Mucosa of rectum (tissue), 2 donors: ENCODE measurements around the gene CDYL.

ENCODE experiments used
- H3K27ac ChIP-seq, 2 donors: one replicate each; pipeline ENCODE4 v1.7.0; 2013; ENCODE audit warnings: inconsistent platforms in 2 of 2, low read depth in 2 of 2, low read length in 2 of 2
- H3K27me3 ChIP-seq, 2 donors: one replicate each; pipeline ENCODE4 v1.7.0; 2013; ENCODE audit warnings: low read length in 2 of 2; ENCODE audit not compliant: control insufficient read depth in 2 of 2, insufficient read depth in 2 of 2
- H3K36me3 ChIP-seq, 2 donors: one replicate each; pipeline ENCODE4 v1.7.0; 2013; ENCODE audit warnings: low read length in 2 of 2; ENCODE audit not compliant: control insufficient read depth in 2 of 2, insufficient read depth in 2 of 2
- H3K4me1 ChIP-seq, 2 donors: one replicate each; pipeline ENCODE4 v1.7.0; 2013; ENCODE audit warnings: low read length in 2 of 2, mild to moderate bottlenecking in 1 of 2; ENCODE audit not compliant: control insufficient read depth in 2 of 2, insufficient read depth in 2 of 2
- H3K4me3 ChIP-seq, 2 donors: one replicate each; pipeline ENCODE4 v1.7.0; 2013; ENCODE audit warnings: low read length in 2 of 2
- H3K9ac ChIP-seq, 2 donors: one replicate each; pipeline ENCODE4 v1.7.0; 2013; ENCODE audit warnings: low read length in 2 of 2, low read depth in 1 of 2, mild to moderate bottlenecking in 1 of 2
- H3K9me3 ChIP-seq, 2 donors: one replicate each; pipeline ENCODE4 v1.7.0; 2013; ENCODE audit warnings: low read length in 2 of 2; ENCODE audit not compliant: control insufficient read depth in 2 of 2
- donor health status: healthy.
- donor health status: Normal muscosa, but diverticular disease.

The CDYL gene

DNA sequence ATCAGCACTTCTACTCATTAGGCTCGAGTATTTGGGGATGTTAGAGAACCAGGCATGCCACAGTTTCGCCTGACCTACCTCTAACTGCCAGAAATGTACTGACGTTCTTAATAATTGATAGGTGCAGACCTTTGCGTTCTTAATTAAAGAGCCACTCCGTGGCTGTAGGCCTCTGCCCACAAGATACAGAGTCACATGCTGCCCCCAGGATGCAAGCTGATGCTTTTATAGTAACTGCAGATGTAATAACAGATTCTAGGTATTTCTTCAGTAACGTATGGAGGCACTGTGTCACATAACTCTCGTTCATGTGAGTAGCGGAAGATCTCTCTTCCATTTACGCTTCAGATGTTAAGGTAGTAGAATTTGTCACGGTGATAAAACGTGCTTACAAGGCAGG is 114.4 kb downstream of the CDYL start:
- no peak overlapping the region for H3K27ac ChIP-seq
- no peak overlapping the region for H3K4me3 ChIP-seq
- no peak overlapping the region for H3K9ac ChIP-seq
- H3K9me3 ChIP-seq: no peaks in the 10 kb centered on the region
- H3K27me3 ChIP-seq: no peaks in the 10 kb centered on the region
- no peaks in the 10 kb centered on the region for H3K4me1 ChIP-seq
- H3K36me3 ChIP-seq: peaks cover 16% of the 10 kb centered on the region in 2 donors

DNA sequence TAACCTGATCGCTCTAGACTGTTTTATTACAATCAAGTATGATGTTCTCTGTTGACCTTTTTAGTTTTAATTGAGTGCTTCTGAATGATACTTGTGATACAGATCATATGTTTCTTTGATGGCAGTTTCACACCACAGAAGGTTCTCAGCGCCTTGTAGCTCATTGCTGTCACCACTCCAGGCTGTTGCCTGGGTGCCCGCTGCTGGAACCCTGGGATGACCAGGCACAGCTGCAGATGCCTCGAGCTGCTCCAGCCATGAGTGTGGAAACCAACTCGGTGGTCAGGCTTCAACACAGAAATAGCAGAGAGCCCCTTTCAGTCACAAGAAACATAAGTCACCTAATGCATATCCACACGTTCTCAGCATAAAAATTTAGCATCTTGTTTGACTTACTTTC is 114.9 kb downstream of the CDYL start:
- Histone ChIP-seq H3K9me3 (no peaks in the 10 kb centered on the region), H3K36me3 (peaks cover 18 to 19% of the 10 kb centered on the region in 2 donors), H3K4me1 (no peaks in the 10 kb centered on the region), H3K9ac (no peak overlapping the region), H3K27me3 (no peaks in the 10 kb centered on the region), H3K4me3 (no peak overlapping the region), H3K27ac (no peak overlapping the region)

DNA sequence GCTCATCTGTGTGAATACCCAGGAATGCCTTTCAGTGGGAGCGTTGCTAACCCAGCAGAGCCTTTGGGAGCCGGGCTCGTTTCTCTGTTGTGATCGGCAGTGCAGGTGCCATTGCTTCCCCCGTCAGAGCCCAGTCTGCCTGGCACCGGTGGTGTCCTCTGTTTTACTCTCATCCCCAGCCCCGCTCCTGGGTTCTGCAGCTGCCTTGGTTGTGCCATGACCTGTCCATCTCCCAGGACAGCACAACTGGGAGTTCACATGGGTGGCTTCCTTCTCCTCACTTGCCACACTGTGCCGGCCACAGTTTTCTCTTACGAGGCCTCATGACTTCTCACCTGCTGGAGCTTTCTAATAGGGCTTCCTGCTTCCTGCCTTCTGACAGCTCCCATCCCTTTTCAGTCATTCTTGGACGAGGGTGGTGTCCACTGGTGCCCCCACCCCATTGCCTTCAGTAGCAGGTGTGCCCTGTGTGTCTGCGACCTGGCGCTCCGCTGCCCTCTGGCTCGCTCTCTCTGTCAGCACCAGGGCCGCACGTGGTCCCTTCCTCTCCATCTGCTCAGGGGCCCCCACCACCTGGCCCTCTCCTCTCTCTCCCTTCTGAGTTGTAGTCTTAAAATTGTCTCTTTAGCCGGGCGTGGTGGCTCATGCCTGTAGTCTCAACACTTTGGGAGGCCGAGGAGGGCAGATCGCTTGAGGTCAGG is 116.7 kb downstream of the CDYL start:
- no peaks in the 10 kb centered on the region for H3K4me1 ChIP-seq
- H3K4me3 ChIP-seq: no peak overlapping the region
- no peaks in the 10 kb centered on the region for H3K9me3 ChIP-seq
- H3K27me3 ChIP-seq: no peaks in the 10 kb centered on the region
- peaks cover 19 to 26% of the 10 kb centered on the region in 2 donors for H3K36me3 ChIP-seq
- H3K9ac ChIP-seq: no peak overlapping the region
- no peak overlapping the region for H3K27ac ChIP-seq

DNA sequence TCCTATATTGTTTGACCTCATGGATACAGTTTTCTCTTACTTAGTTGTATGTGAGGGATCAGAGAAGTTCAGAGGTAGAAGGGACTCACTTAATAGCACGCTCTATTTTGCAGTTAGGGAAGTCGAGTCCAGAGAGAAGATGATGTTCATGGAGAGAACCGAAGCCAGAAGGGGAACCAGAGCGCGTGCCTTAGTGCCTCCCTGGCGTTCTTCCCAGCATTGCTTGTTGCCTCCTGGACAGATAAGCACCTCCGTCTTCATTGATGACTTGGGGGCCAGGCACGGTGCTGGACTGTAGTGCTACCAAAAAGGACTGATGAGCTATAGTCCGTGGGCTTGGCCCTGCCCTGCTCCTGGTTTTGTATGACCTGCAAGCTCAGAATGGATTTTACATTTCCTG is 117.8 kb downstream of the CDYL start:
- Histone ChIP-seq H3K4me1 (no peaks in the 10 kb centered on the region), H3K4me3 (no peak overlapping the region), H3K36me3 (peaks cover 22 to 26% of the 10 kb centered on the region in 2 donors), H3K27ac (no peak overlapping the region), H3K9me3 (no peaks in the 10 kb centered on the region), H3K9ac (no peak overlapping the region), H3K27me3 (no peaks in the 10 kb centered on the region)

DNA sequence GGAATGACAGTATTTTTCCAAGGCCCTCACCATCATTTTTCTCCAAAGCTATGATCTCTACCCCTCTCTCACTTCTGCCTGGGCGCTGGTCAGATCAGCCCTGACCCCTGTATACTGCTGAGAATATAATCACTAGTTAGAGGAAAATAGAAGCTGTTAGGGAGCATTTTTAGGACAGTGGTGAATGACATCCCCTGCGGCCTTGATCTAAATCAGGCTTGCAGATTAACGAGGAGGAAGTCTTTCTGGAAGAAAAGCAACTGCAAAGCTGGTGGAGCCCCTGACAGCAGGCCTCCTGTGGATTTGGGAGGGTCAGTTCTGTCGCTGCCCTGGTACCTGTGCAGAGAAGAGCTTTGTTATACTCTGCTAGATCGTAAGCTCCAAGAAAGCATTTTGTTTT is 119.8 kb downstream of the CDYL start:
- H3K27ac ChIP-seq: no peak overlapping the region
- H3K9ac ChIP-seq: no peak overlapping the region
- H3K4me1 ChIP-seq: no peaks in the 10 kb centered on the region
- no peaks in the 10 kb centered on the region for H3K27me3 ChIP-seq
- H3K9me3 ChIP-seq: no peaks in the 10 kb centered on the region
- H3K4me3 ChIP-seq: no peak overlapping the region
- H3K36me3 ChIP-seq: peaks cover 22 to 26% of the 10 kb centered on the region in 2 donors

DNA sequence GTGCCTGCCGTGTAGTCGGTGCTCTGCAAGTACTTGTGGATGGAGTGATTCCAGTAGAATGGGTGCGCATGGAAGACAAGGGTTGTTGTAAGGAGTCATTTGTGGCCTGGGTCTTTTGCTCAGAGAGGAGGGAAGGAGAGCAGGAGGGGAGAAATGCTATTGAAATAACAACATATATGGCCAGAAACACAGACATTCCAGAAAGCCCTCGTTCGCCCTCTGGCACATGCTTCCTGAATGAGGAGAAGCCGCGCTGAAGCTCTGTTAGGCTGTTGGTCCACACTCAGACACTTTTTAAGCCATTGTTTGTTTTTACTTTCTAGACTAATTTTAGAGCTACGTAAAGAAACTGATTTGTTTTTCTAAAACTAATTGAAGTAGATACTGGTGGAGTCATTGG is 120.2 kb downstream of the CDYL start:
- peaks cover 22 to 29% of the 10 kb centered on the region in 2 donors for H3K36me3 ChIP-seq
- H3K4me1 ChIP-seq: no peaks in the 10 kb centered on the region
- no peaks in the 10 kb centered on the region for H3K9me3 ChIP-seq
- no peak overlapping the region for H3K27ac ChIP-seq
- no peaks in the 10 kb centered on the region for H3K27me3 ChIP-seq
- no peak overlapping the region for H3K4me3 ChIP-seq
- H3K9ac ChIP-seq: no peak overlapping the region

DNA sequence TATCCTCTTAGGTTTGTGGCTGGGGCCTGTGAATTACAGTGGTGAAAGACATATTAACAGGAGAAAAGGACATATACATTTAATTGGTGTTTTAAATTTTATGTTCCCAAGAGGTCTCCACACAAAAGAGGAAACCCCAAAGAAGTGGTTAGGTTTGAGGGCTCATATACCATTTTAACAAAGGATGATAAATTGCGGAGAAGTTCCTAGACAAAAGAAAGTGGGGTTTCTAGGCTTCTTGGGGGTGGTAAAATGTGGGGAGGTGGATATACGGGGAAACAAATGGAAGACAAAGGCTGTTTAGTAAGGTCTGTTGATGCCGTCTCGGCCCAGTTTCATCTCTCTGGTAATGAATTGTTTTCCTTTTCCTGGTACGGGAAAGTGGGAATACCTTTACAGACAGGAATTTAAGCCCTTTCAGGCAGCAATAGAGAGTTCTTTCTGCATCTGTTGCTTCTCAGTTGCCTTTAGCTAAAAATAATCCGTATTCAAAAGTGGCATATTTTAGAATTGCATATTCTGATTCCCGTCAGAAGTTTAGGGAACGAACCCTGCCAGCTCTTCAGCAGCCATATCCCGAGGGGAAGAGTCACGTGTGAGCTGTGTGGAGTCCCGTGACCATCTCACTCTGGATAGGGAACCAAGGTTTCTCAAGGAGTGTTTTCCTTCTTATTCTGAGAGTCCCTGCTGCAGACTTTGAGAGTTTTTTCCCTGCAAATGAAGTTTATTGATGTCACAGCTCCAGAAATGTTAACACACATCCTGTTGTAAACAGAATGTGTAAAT is 123.2 kb downstream of the CDYL start:
- H3K4me1 ChIP-seq: no peaks in the 10 kb centered on the region
- H3K9me3 ChIP-seq: no peaks in the 10 kb centered on the region
- no peak overlapping the region for H3K4me3 ChIP-seq
- H3K27me3 ChIP-seq: no peaks in the 10 kb centered on the region
- no peak overlapping the region for H3K9ac ChIP-seq
- no peak overlapping the region for H3K27ac ChIP-seq
- peaks cover 11 to 15% of the 10 kb centered on the region in 2 donors for H3K36me3 ChIP-seq

DNA sequence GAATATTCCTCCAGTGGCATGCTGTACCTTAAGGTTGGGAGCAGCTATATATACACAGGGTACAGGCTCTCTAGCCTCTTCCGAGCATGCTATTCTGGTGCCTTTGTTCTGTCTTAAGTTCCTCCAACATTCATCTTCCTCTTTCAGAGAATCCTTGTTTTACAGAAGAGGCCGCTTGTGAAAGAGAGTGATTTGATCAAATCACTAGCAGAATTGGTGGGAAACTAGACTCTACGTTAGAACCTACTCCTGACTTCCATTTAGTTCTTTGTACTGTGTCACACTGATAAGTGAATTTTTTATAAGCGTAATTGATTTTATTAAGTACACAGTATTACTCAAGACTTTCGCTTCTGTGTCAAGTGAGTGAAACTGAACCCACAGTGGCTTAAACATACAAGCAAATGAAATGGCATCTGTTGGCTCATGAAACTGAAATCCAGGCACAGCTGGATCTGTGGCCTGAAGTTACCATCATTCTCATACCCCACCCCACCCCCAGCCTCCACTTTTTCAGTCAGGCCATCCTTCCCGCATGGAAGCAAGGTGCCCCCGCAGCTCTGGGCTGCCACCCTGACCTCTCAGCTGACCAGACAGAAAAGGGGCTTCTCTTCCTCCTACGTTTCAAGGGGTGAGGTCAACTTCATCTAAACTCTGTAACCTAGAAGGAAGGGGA is 125.3 kb downstream of the CDYL start:
- H3K27ac ChIP-seq: no peak overlapping the region
- H3K9me3 ChIP-seq: no peaks in the 10 kb centered on the region
- peaks cover 4 to 9% of the 10 kb centered on the region in 2 donors for H3K36me3 ChIP-seq
- H3K27me3 ChIP-seq: no peaks in the 10 kb centered on the region
- peaks cover 6 to 17% of the 10 kb centered on the region in 2 donors for H3K4me1 ChIP-seq
- H3K4me3 ChIP-seq: no peak overlapping the region
- H3K9ac ChIP-seq: no peak overlapping the region

GRCh38 chr6:4902363-4902762 is 126.2 kb downstream of the CDYL start:
- H3K9me3 ChIP-seq: no peaks in the 10 kb centered on the region
- peaks cover 14 to 26% of the 10 kb centered on the region in 2 donors for H3K4me1 ChIP-seq
- no peak overlapping the region for H3K9ac ChIP-seq
- H3K27ac ChIP-seq: no peak overlapping the region
- no peaks in the 10 kb centered on the region for H3K27me3 ChIP-seq
- peaks cover 4 to 5% of the 10 kb centered on the region in 2 donors for H3K36me3 ChIP-seq
- H3K4me3 ChIP-seq: no peak overlapping the region

DNA sequence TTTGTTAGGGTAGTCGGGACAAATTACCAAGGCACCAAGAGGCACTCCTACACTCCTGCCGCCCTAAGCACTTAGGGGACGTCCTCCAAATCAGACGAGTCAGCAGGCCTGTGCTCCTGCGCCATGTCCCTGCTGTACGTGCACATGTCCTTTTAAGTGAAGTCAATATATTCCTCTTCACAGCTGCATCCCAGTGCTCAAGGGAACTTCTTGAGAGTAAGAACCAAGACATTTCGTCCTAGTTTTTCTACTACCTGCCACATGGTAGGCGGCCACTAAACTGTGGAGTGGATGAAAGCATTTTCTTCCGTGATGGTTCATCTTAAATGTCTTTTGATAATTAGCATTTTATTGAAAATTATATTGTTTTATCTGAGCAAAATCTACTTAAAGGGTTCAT is 126.9 kb downstream of the CDYL start:
- Histone ChIP-seq H3K4me3 (no peak overlapping the region), H3K27me3 (no peaks in the 10 kb centered on the region), H3K9ac (no peak overlapping the region), H3K9me3 (no peaks in the 10 kb centered on the region), H3K27ac (no peak overlapping the region), H3K36me3 (peaks cover 1 to 5% of the 10 kb centered on the region in 2 donors), H3K4me1 (peaks cover 18 to 33% of the 10 kb centered on the region in 2 donors)
